OCI-LY7 (cell line): ENCODE measurements around the gene ADD1. TPM values are rescaled to one million over a fixed set of nuclear protein-coding genes. Genes with fewer than 3 reads are reported as not detected.

Source experiments
- BruUV-seq: library from RNA; stranded (reverse); fragments of 400-500 nt; replicated peaks from 2 replicates; lab custom pipeline; 2021; lab: Mats Ljungman, UMichigan
- CTCF ChIA-PET: fragments of 300-600 bp; sonication (Branson Sonifier 250); formaldehyde crosslinking; loops from one replicate; lab custom pipeline; 2022; ENCODE audit warnings: antibody characterized with exemption; ENCODE audit not compliant: unreplicated experiment; lab: Charles Lee
- POLR2A ChIA-PET: fragments of 300-600 bp; sonication (Branson Sonifier 250); formaldehyde crosslinking; loops from one replicate; lab custom pipeline; 2022; ENCODE audit warnings: antibody characterized with exemption; lab: Charles Lee
- DNase-seq: peaks from one replicate; pipeline ENCODE4 v3.0.0-alpha.2; 2015; ENCODE audit warnings: low spot score
- H2AFZ ChIP-seq: fragments of 200-600 bp; sonication (generic), shearing (Covaris generic); 2 replicates; pipeline ENCODE4 v1.6.1; 2014; ENCODE audit warnings: mild to moderate bottlenecking, antibody characterized with exemption, low read length, moderate library complexity
- H3K27ac ChIP-seq: fragments of 200-600 bp; sonication (generic); 2 replicates; pipeline ENCODE4 v1.5.1; 2014; ENCODE audit warnings: mixed run types, low read depth, mild to moderate bottlenecking, moderate library complexity, low read length, inconsistent platforms; ENCODE audit not compliant: poor library complexity, severe bottlenecking
- H3K36me3 ChIP-seq: fragments of 200-600 bp; sonication (generic); 2 replicates; pipeline ENCODE4 v1.6.1; 2014; ENCODE audit warnings: mild to moderate bottlenecking, antibody characterized with exemption, low read length, moderate library complexity, mixed read lengths; ENCODE audit not compliant: insufficient read depth
- H3K4me1 ChIP-seq: fragments of 200-600 bp; sonication (generic); 2 replicates; pipeline ENCODE4 v1.5.1; 2014; ENCODE audit warnings: mild to moderate bottlenecking, low read length; ENCODE audit not compliant: insufficient read depth, poor library complexity, severe bottlenecking
- H3K4me2 ChIP-seq: fragments of 200-600 bp; sonication (generic); 2 replicates; pipeline ENCODE4 v1.6.1; 2014; ENCODE audit warnings: mild to moderate bottlenecking, low read length
- H3K4me3 ChIP-seq: fragments of 200-600 bp; sonication (generic); 2 replicates; pipeline ENCODE4 v1.5.1; 2014; ENCODE audit warnings: mild to moderate bottlenecking, low read depth, low read length; ENCODE audit not compliant: poor library complexity, severe bottlenecking
- H3K79me2 ChIP-seq: fragments of 200-600 bp; sonication (generic); 2 replicates; pipeline ENCODE4 v1.6.1; 2016; ENCODE audit warnings: low read depth, mild to moderate bottlenecking, low read length, moderate library complexity, mixed read lengths; ENCODE audit not compliant: insufficient read depth
- H3K9me2 ChIP-seq: fragments of 200-600 bp; sonication (generic); 2 replicates; pipeline ENCODE4 v1.6.1; 2016; ENCODE audit warnings: mild to moderate bottlenecking, low read length, mixed read lengths; ENCODE audit not compliant: insufficient read depth
- H3K9me3 ChIP-seq: fragments of 200-600 bp; sonication (generic); 2 replicates; pipeline ENCODE4 v1.6.1; 2014; ENCODE audit warnings: mild to moderate bottlenecking, mixed run types, low read length, mixed read lengths
- H4K20me1 ChIP-seq: fragments of 200-600 bp; sonication (generic); 2 replicates; pipeline ENCODE4 v1.6.1; 2014; ENCODE audit warnings: mild to moderate bottlenecking, antibody characterized with exemption, low read length, moderate library complexity, mixed read lengths; ENCODE audit not compliant: insufficient read depth
- EZH2phosphoT487 ChIP-seq: fragments of 200-600 bp; sonication (generic); IDR thresholded peaks from 2 replicates; pipeline ENCODE4 v1.6.1; 2018; ENCODE audit warnings: low read depth, borderline replicate concordance, mild to moderate bottlenecking, mixed run types, antibody characterized with exemption, low read length, moderate library complexity, mixed read lengths
- intact Hi-C: fragments of 100-400 bp; cut with micrococcal nuclease; formaldehyde crosslinking; loops from one replicate; pipeline ENCODE4 v1.10.0; 2022; ENCODE audit not compliant: unreplicated experiment
- total RNA-seq, 2 experiments: library from RNA; depleted of rRNA in 1 of 2; stranded (reverse); fragments of >200 nt in 1 of 2; shearing (Covaris generic) in 1 of 2; gene quantifications; 2 replicates each; pipeline ENCODE4 v1.2.3, GENCODE V29; 2014 to 2022
- TF ChIP-seq, protein P1 (sequence below): fragments of 200-600 bp; sonication (generic); conservative IDR thresholded peaks from 2 replicates; pipeline ENCODE4 v1.5.1; 2014; ENCODE audit warnings: mild to moderate bottlenecking, antibody characterized with exemption, low read length, moderate library complexity, mixed read lengths

ADD1 gene
- total RNA-seq, 2 experiments from 2014 or later = 85.3 to 108 TPM

DNA sequence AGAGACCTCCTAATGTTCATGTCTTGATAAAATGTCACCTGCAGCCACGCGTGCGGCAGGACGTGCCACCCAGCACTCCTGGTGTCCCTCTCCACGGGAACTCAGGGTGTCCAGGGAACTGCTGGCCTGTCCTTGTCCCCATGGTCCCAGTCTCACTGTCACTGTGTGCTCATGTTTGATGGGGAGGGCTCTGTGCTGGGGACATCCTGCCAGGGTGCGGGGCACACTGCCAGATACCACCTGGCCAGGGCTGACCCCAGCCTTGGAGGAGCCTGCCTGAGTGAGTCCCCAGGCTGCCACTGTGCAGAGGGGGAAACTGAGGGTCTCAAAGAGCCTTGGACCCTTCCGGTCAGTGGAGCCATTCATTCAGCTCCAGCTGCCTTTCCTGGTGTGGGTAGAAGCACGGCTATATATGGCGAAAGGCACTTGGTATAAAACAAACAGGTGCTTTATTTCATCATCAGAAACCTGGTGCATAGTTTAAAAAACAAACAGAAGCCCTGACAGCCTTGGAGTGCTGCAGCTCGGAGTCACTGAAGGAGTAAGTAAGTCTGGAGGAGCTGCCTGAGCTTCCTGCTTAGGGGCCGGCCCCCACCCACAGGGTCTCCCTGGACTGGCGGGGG, 86.6 kb downstream of the ADD1 start:
- Histone ChIP-seq H3K9me2 (no peaks in the 10 kb centered on the region), H3K79me2 (no peaks in the 10 kb centered on the region), H3K4me1 (peaks cover 30% of the 10 kb centered on the region), H3K9me3 (no peaks in the 10 kb centered on the region), H3K36me3 (peaks cover 30% of the 10 kb centered on the region), H2AFZ (no peak overlapping the region), H3K27ac (no peak overlapping the region), H4K20me1 (no peaks in the 10 kb centered on the region), H3K4me2 (no peak overlapping the region), H3K4me3 (no peak overlapping the region)
- CTCF ChIA-PET = no interaction called here
- POLR2A ChIA-PET = interaction anchor here (0.6 kb wide), 1 partner anchor 14 kb away, joined by 4 read pairs; no protein-coding TSS in a partner anchor
- BruUV-seq = no TSS peak
- no peak for DNase-seq
- TF ChIP-seq EZH2phosphoT487 = no peak
- TF ChIP-seq, protein P1, sequence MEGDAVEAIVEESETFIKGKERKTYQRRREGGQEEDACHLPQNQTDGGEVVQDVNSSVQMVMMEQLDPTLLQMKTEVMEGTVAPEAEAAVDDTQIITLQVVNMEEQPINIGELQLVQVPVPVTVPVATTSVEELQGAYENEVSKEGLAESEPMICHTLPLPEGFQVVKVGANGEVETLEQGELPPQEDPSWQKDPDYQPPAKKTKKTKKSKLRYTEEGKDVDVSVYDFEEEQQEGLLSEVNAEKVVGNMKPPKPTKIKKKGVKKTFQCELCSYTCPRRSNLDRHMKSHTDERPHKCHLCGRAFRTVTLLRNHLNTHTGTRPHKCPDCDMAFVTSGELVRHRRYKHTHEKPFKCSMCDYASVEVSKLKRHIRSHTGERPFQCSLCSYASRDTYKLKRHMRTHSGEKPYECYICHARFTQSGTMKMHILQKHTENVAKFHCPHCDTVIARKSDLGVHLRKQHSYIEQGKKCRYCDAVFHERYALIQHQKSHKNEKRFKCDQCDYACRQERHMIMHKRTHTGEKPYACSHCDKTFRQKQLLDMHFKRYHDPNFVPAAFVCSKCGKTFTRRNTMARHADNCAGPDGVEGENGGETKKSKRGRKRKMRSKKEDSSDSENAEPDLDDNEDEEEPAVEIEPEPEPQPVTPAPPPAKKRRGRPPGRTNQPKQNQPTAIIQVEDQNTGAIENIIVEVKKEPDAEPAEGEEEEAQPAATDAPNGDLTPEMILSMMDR = no peak
- intact Hi-C loops = loop anchor here (5.0 to 10.0 kb wide), 4 partner anchors 78 to 465 kb away; partner anchors contain the start of gene RNF4

DNA sequence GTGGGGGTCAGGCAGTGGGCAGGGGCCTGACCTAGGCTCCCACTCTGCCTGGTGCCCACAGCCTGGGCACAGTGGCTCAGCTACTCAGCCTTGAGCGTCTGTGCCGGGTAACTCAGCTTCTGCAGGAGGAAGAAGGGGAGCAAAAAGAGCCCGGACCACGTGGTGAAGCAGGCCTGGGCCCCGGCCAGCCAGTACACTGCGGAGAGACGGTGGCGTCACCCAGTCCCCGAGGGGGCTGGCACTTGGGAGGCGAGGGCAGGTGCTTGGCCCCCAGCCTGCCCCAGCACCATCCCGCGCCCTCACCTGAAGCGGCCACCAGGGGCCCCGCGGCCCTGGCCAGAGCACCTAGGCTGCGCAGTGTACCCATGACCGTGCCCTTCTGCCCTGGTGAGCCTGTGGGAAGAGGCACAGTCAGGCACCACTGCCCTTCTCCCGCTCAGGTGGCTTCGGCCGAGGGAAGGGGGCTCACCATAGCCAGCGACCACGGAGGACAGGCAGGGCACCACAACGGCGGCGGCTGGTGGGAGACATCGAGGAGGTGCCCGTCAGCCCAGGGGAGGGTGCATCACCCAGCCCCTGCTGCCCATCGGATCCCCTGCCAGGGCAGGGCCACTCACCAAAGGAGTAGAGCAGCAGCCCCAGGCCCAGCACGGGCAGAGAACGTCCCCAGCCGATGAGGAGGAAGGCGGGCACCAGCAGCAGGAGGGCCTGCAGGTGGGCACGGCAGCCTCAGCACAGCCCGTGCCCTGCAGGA, 87.3 kb downstream of the ADD1 start:
- no peaks in the 10 kb centered on the region for H3K79me2 ChIP-seq
- POLR2A ChIA-PET = interaction anchor here (0.5 to 0.6 kb wide), 2 partner anchors 13 to 400 kb away, joined by 3 to 4 read pairs; no protein-coding TSS in a partner anchor
- H3K4me1 ChIP-seq = peaks cover 36% of the 10 kb centered on the region
- no peak for DNase-seq
- H3K9me2 ChIP-seq = no peaks in the 10 kb centered on the region
- H3K27ac ChIP-seq = peak overlapping the region; percentile 61
- CTCF ChIA-PET = no interaction called here
- no peaks in the 10 kb centered on the region for H4K20me1 ChIP-seq
- peak overlapping the region; percentile 23 for H3K4me3 ChIP-seq
- H3K9me3 ChIP-seq = no peaks in the 10 kb centered on the region
- H3K36me3 ChIP-seq = peaks cover 30% of the 10 kb centered on the region
- peak overlapping the region; percentile 74 for H3K4me2 ChIP-seq
- intact Hi-C loops = loop anchor here (1.0 to 10.0 kb wide), 5 partner anchors 79 to 466 kb away; partner anchors contain the start of gene RNF4
- H2AFZ ChIP-seq = no peak overlapping the region
- TF ChIP-seq, protein P1 = peak; percentile 33; the same call in 1 of the 2 replicates
- no peak for TF ChIP-seq EZH2phosphoT487
- TSS peak; percentile 63 for BruUV-seq
